ENCODE data around the gene BAHCC1.

Gene BAHCC1

DNA sequence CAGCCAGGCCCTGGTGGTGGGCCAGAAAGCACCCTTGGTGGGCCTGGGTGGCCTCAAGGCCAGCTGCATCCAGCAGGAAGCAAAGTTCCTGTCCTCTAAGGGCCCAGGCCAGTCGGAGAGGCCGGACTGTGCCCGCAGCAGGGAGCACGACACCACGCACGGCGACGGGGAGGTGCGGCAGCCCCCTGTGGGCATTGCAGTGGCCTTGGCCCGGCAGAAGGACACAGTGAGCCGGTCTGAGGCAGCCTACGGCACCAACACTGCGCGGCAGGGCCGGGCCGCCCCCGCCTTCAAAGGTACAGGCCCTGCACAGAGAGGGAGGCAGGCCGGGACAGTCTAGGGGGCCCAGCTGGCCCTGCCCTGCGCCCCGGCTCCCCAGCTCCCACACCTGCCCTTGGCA lies 48.0 kb downstream of the BAHCC1 start:
- DNase-seq (ENCODE audit: low read depth, low spot score) = no peak

GRCh38 chr17:81444610-81445339 lies 49.5 kb downstream of the BAHCC1 start:
- no peak for DNase-seq (ENCODE audit: low read depth, low spot score)

- DNase-seq (ENCODE audit: low read depth, low spot score) = no peak
Observed at GRCh38 chr17:81445642-81446503, 50.6 kb downstream of the BAHCC1 start.

GRCh38 chr17:81447331-81447933 lies 52.2 kb downstream of the BAHCC1 start:
- no peak for DNase-seq (ENCODE audit: low read depth, low spot score)

GRCh38 chr17:81448442-81448841 lies 53.2 kb downstream of the BAHCC1 start:
- DNase-seq (ENCODE audit: low read depth, low spot score) = no peak

DNA sequence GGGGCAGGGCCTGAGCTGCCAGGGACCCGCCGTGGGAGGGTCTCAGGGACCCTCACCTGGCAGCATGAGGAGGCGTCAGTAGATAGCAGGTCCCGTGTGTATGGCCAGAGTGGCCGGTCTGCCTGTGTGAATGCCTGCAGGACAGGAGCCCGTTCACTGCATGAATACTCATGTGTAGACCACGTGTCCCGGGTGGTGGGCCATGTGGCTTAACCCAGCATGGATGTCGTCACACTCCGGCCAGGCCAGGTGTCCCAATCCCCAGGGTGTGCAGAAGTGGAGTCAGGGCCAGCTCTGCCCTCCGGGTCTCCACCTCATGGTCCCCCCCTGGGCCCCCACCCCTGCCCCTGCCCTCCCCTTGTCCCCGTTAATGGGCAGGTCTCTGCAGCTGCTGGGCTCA lies 53.7 kb downstream of the BAHCC1 start:
- no peak for DNase-seq (ENCODE audit: low read depth, low spot score)

GRCh38 chr17:81449351-81449750 lies 54.1 kb downstream of the BAHCC1 start:
- no peak for DNase-seq (ENCODE audit: low read depth, low spot score)

GRCh38 chr17:81451823-81452222 lies 56.6 kb downstream of the BAHCC1 start:
- DNase-seq (ENCODE audit: low read depth, low spot score) = no peak

DNA sequence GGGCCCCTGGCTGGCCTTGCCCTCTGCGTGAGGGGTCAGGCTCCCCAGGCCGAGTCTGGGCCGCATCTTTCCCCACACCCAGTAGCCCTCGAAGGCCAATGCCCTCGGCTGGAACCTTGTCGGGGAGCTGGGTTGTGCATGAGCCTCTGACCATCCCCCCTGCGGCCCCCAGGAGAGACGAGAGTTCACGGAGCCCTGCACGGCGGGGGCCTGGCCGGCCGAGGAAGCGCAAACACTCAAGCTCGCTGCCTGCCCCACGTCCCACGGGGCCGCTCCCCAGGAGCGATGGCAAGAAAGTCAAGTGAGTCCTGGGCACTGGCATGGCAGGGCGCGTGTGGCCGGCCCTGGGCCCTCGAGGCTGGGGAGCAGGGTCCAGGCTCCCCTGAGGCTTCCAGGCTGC lies 57.3 kb downstream of the BAHCC1 start:
- DNase-seq (ENCODE audit: low read depth, low spot score) = no peak

- DNase-seq (ENCODE audit: low read depth, low spot score) = no peak
Observed at GRCh38 chr17:81453076-81453475, 57.8 kb downstream of the BAHCC1 start.

DNA sequence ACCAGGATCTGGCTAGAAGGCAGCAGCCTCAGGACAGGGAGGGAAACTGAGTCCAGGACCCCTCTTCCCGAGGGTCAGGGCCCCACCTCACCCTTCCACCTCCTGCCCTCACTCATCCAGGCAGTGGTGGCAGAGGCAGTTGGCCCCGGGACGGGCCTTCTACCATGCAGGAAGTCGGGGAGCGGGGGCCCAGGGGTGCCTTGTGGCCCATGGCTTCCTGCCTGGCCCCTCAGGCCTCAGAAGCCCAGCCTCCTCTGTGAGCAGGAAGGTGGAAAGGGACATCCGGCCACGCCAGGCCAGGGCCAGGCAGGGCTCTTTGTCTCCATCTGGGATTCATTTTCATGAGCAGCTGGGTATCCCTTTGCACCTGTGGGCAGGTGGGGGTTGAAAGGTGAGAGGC lies 58.5 kb downstream of the BAHCC1 start:
- no peak for DNase-seq (ENCODE audit: low read depth, low spot score)

DNA sequence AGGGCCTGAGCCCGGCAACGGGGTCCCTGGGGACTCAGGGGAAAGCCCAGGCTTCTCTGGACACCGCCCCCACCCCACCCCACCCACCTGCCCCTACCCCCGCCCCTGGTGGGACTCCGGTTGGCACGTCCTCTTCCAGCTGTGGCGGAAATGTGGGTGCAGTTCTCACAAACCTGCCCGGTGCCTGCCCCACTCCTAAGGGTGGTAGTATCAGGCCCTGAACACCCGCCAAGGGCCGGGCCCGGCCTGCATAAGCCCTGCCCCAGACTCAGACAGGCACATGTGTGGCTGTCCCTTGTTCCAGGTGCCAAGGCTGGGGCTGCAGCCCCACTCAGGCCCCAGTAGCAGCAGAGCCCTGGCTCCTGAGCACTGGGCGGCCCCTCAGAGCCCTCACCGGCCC lies 59.2 kb downstream of the BAHCC1 start:
- DNase-seq (ENCODE audit: low read depth, low spot score) = no peak

DNA sequence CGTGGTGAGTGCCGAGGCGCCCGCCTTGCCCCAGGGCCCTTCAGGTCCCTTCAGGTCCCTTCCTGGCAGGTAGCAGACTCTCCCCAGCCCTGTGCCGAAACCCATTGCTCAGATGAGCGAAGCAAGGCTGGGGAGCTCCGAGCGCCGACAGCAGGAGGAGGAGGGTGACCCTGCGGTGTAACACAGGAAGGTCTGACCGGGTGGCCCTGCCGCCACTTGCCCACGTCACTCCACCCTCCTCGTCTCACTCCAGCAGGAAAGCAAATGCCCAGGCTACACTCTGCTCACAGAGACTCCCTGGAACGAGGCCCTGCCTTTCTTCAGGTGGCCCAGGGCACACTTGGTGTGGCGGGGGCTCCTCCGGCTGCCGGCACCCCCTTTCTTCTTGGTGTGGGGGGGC lies 60.1 kb downstream of the BAHCC1 start:
- DNase-seq (ENCODE audit: low read depth, low spot score) = no peak

- DNase-seq (ENCODE audit: low read depth, low spot score) = no peak
Observed at GRCh38 chr17:81456091-81456490, 60.8 kb downstream of the BAHCC1 start.

DNA sequence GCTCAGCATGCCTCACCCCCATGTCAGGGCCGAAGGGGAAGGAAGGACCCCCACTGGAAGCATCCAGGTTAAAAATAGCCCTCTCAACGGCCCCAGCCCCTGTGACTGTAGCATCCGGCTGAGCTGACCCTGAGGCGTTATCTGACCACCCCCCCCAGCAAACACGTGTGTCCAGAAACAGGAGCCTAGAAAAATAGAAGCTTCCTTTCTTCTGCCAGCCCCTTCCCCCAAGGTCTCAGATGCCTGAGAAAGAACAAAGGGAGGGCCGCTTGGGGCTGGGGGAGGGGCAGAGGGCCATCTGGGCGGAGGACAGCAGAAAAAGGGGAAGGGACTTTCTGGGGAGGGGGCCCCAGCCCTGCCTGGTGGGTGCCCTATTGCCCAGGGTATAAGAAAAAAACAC lies 61.5 kb downstream of the BAHCC1 start:
- DNase-seq (ENCODE audit: low read depth, low spot score) = peak; percentile 72

- no peak for DNase-seq (ENCODE audit: low read depth, low spot score)
Observed at GRCh38 chr17:81457401-81457800, 62.1 kb downstream of the BAHCC1 start.

GRCh38 chr17:81457917-81458555 lies 62.8 kb downstream of the BAHCC1 start:
- DNase-seq (ENCODE audit: low read depth, low spot score) = no peak

DNA sequence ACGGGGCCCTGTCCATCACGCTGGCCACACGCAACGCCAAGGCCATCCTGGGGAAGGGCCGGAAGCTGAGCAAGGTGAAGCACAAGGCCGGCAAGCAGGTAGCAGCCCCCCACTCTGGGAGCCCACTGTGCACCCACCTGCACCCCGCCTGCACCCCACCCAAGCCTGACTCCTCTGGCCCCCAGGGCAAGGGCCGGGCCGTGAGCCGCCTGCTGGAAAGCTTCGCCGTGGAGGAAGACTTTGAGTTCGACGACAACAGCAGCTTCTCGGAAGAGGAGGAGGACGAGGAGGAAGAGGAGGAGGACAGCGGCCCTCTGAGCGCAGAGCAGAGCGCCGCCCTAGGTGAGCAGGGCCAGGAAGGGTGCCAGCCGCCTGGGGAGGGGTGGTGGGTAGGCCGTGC lies 63.4 kb downstream of the BAHCC1 start:
- no peak for DNase-seq (ENCODE audit: low read depth, low spot score)

DNA sequence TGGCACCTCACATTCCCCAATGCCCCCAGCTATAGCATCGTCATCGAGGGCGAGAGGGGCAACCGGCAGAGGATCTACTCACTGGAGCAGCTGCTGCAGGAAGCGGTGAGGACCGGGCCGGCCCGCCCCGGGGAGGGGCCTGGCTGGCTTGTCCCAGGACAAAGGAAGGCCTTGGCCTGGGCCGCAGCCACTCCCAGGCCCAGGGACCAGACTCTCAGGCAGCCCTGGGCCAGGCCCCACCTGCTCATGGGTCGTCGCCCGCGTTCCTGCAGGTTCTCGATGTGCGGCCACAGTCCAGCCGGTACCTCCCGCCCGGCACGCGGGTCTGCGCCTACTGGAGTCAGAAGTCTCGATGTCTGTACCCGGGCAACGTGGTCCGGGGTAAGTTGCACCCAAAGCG lies 64.0 kb downstream of the BAHCC1 start:
- peak; percentile 55 for DNase-seq (ENCODE audit: low read depth, low spot score)

DNA sequence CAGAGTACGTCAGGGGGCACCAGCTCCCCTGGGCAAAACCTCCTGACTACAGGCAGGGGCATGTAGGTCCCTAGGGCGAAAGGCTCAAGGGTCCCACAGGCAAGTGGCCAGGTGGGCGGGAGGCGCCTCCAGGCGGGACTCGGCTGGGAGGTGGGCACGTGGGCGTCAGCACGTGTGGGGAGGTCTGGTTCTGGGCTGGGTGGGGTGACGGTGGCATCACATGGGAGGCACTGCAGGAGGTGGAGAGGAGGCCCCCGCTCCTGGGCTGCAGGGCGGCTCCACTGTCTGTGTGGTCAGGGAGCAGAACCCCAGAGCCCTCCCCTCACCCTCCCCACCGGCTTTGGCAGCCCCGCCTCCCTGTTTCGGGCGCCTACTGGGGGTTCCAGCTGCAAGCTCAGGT lies 64.6 kb downstream of the BAHCC1 start:
- no peak for DNase-seq (ENCODE audit: low read depth, low spot score)

- DNase-seq (ENCODE audit: low read depth, low spot score) = peak; percentile 56
Observed at GRCh38 chr17:81460856-81461460, 65.7 kb downstream of the BAHCC1 start.

Measured in ELF-1 (cell line).